ENCODE measurements around the gene EPHB1.
"Not testable (repeated sequence)": the region's sequence is repeated elsewhere in the genome, so short reads cannot be mapped to it uniquely, and the experiment has no call there.

EPHB1 gene

DNA sequence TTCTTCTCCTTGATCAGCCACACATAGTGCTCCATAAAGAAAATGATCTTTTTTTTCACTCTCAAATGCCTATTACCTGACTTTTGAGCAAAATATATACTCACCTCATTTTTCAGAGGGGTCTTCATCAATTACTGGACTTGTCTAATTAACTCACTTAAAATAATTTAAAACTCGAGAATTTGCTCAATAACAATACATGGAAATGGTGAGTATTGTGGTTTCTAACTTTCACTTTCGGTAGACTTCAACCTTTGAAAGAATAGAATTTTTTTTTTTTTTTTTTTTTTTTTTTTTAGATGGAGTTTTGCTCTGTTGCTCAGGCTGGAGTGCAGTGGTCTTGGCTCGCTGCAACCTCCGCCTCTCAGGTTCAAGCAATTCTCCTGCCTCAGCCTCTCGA, 17.7 kb upstream of the EPHB1 start:
- DNase-seq = no peak

DNA sequence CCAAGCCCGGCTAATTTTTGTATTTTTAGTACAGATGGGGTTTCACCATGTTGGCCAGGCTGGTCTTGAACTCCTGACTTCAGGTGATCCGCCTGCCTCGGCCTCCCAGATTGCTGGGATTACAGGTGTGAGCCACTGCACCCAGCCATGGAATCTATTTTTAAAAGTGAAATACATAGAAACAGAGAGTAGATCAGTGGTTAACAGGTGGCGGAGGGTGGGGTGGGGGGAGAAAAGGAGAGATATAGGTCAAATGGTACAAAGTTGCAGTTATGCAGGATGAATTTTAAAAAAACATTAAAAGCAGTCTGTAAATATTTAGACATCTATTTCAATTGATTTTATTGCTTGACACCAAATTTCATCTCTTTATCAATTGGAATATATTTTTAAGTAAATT, 6.8 kb upstream of the EPHB1 start:
- not testable (repeated sequence) for DNase-seq

DNA sequence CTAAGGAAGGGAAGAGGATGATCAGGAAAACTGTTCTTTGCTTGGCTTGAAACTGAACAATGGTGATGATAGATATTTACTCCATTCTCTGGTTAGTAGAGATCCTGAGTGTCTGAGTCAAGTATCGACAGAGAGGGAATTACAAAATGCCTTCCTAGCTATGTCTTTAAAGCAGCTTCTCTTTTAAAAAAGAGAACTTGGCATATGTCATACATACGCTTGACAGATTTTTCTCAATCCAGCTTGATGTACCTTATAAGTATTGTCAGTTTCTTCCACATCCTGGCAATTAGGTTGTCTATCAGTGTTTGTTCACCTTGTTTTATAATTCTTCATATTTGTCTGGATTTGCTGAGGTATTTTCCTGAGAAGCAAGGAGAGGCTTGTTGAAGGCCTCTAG, 5.0 kb upstream of the EPHB1 start:
- DNase-seq = no peak

DNA sequence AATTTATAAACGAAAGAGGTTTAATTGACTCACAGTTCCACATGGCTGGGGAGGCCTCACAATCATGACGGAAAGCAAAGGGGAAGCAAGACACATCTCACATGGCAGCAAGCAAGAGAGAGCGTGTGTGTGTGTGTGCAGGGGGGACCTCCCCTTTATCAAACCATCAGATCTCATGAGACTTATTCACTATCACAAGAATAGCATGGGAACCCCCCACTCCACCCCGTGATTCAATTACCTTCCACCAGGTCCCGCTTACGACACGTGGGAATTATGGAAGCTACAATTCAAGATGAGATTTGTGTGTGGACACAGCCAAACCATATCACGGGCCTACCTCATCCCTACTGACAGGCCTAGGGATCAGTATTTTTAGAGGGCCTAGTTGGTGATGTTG, 3.1 kb upstream of the EPHB1 start:
- DNase-seq = no peak

DNA sequence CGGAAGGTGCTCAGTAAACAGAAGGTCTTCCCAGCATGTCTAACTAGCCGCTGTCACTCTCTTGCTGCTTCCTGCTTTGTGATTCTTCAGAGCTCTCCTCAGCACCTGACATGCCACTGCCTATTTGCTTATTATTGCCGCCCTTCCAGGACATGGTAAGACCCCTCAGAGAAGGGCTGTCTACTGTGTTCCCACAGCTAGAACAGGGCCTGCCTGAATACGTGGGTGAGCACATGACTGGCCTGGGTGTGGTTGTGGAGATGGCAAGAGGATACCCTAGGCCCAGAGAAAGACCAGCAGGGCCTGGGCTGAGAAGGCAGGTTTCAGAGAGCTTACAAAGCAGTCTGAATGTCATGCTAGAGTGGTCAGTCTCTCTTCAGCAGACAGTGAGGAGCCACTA, 2.4 kb upstream of the EPHB1 start:
- DNase-seq = no peak

DNA sequence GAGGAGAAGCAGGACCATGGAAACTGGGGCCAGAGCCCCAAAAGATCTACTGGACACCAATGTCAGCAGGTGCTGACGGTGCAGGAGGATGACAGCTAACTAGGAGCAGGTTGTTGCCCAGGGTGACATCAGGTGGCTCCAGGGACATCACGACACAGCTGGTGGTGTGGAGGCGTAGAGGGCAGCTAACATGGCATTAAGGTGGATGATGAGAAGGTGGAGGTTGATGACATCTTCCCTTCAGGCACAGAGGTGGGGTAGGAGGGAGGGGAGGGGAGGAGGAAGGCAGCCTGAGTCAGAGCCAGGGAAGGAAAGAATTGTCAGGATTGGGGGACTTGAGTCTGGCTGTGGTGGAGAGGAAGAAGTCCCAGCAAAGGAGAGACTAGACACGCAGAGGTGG, 1.5 kb upstream of the EPHB1 start:
- DNase-seq = no peak

DNA sequence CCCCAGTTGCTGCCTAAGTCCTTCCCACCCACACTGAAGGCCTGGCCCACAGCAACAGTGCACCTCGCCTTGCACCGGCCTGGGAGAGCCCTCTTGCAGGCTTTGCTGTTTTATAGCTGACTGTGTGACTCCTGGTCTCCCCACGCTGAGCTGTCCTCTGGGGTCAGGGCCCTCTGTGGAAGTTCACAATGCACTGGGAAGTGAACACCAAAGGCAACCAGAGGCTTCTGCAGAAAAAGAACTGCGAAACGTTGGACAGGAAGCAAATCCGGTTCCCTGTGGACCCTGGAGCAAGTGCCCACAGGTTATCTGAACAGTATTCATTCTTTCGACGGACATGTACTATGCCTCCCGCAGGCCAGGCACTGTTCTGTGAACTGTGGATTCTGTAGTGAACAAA, 737 bp upstream of the EPHB1 start:
- no peak for DNase-seq

DNA sequence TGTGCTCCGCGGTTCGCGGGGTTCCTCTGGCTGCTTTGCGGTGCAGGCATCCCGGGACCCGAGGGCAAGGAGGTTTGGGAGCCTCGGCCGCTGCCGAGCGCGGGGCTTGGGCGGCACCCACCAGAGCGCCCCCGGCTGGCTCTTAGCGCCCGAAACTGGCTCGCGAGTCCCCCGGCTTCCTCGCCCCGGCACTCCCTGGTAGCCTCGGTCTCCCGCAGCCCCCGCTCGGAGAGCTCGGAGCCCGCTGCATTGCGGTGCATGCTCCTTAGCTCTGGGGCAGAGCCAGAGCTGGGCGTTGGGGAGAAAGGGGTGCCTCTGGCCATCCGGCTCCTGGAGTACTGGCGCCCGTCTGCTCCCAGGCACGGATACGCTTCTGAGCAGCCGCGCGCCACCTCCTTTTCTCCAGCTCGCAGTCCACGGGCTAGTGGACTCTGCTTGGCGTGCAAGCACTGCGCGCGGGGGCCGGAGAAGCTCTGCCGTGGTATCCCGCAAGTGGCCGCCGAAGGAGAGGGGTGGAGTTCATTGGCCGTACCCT, 753 bp downstream of the EPHB1 start:
- DNase-seq = no peak

DNA sequence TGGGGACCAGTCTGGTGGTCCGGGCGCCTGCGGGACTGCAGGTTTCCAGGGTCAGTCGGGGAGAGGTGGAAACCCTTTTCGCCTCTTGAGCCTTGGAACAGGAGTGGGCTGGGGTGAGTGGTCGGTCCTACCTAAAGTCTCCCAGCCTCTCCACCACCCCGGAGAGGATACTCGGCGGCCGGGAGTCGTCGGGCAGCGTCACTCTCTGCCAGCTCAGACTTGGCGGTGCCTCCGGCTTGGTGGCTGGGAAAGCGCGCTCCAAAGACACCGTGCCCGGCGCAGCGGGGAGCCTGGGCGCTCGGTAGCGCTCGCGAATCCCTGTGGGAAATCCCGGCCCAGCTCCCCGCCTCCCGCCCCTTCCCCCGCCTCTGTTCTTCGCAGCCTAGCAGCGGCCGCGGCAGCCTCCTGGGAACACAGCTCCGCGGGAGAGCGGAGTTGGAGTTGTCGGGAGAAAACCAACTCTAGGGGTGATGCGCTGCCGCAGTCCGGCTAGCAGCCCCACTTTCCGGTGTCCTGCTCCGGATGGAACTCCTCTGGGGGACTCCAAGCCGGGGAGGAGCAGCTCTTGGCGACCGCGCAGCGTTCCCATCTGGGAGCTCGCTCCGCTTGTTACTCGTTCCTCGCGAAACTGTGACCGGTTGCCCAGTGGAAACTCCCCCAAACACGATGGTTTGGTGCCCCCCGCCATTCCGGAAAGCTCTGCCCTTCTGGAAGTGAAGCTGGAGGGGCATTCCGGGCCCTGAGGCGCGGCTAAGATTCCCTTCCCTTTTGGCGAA, 1.4 kb downstream of the EPHB1 start:
- DNase-seq = no peak

DNA sequence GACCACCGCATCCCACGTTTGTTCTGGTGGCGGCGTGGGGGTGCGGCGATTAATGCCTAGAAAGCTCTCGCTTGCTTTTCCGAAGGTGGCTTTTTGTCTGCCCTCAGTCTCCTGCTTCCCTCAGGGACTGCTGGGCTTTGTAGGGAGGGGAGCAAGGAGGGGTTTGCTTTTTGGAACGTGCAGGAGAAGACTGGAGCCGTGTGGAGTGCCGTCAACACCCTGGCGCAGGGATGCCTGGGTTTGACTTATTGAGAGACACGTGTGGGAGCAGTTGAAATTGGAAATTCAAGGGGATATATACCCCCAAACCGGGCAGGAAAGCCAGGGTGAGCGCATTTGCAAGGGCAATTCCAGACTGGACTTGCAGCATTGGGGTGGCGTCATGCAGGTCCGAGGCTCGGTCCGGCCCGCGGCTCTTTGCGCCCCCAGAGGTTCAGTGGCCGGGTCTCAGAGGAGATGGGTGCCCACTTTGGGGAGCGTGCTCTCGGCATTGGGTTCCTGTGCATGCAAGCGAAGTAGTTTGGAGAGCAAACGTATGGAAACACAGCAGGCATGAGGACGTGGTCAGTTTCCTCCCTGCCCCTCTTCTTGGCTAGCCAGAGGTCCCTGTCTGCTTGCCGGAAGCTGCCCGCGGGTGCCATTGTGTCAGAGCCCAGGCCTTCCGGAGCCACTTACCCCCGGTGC, 2.1 kb downstream of the EPHB1 start:
- no peak for DNase-seq

DNA sequence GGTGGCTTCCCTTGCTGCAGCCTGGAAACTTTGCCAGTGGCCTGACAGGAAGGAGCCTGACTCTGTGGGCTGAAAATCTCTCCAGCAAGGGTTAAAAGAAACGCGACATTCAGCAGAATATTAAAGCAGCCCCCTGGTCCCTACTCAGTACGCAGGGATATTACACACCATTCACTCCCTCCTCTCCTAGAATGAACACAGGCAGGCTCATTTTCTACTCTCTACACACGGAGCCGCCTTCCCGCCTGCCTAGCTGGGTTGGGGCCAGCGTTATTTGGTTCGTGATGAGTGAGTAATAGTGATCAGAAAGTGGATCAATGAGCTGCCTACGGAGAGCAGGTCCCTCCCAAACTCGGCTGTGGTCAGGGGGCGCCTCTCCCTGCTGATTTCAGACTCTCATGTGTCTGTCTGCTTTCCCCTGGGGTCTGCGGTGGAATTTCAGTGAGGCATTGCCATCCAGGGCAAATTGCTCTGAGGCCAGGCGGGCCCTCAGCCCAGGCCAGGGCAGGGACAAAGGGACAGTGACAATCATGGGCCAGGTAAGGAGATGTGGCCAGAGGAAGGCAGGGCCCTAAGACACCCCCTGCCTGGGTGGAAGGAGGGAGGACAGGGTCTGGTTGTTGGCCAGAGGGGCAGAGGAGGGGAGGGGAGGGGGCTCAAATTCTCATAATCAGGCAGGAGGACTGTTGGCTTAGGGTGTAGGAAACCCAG, 2.8 kb downstream of the EPHB1 start:
- no peak for DNase-seq

DNA sequence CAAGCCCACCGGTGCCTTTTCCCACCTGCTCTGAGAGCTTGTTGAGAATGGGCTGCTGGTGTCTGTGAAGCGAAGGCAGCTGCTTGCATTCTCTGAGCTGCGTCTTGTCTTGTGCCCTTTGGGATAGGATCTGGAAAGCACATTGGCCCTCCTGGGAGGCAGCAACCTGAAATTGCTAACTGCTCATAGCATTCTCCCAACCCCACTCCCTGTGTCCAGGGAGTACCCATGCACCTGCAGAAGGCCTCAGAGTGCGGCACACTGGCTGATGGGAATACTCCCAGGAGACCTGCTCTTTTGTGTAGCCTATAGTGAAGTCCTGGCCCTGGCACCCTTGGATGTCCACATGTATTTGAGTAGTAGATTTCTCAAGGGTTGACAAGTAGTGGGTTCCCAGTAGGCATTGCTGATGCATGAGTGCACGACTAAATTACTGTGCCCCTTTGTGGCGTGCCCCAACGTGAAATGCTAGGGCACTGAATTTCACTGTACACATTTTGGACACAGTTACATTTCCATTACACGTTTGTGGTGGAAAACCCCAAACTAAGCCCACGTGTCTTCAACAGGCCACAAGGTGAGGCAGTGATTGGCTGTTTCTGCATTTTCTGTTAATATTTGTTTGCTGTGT, 3.7 kb downstream of the EPHB1 start:
- DNase-seq = no peak

DNA sequence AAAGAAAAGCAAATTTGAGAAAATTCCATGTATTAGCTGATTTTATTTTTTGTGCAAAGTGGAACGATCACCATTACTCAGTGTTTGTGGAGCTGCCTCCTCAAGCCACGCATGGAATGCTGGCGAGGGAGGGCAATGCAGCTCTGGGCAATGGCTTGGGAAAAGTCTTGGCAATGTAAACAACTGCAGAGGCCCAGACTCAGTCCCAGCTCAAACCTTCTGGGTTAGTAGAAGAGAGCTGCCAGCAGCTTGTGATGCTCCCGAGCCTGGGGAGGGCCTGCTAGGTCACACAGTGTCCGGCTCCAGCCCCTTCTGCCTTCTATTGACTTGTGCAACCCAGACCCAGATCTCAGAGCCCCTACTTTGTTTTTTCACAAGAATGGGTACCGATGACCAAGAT, 4.3 kb downstream of the EPHB1 start:
- no peak for DNase-seq

DNA sequence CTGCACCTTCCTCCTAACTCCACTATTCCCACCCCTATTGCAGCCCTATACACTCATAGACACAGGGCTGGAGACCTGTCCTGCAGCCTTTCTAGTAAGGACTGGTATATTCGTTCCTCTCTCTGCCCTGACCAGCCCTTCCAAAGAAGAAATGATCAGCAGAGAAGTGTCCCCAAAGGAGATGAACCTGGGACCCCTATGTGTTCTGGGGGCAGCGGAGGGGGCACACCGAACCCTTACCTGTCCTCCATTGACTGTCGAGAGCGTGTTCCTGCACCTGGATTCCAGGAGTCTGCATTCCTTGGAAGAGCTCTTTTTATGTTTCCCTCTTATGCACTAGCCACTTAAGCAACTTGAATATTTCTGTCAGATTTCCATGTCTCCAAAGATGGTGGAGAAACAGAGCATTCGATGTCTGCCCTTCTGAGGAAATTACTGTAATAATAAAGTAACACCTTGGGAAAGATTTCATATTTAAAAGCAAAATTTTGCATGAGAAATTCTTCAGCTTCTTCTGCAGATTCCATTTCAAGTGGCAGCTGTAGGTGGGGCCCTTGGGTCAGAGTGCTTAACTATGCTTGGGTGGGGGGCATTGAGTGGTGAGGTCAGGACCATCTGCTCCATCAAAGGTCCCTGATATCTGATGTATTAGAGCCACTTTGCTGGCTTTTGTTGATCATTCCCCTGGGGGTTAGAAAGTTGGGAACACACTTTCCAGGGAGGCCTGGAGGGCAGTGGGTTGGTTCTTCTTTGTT, 6.3 kb downstream of the EPHB1 start:
- DNase-seq = no peak

DNA sequence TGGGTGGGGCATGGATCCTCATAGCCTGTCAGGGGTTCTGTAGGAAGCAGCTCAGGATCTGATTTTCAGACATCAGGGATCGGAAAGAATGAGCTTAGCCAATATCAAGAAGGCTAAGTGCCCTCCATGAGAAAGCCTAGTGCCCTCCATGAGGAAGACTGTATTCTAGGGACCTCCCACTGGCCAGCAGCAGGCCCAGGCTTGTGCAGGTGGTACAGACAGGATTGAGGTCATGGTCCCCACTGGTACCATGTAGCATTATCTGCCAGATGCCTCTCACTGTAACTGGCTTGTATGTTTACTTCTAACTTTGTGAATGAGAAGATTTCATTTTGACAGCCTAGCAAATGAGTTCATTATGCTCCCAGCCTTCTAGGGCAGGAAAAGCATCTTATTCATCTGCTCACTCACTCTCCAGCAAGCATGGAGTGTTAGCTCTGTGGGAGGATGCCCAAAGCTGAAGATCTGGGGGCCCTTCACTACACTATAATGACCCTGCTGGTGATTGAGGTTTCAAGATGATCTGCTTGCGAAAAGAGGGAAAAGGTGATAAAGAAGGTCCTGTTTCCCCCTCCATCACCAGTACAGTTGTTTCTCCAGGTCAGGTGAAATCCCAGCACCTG, 7.5 kb downstream of the EPHB1 start:
- DNase-seq = no peak

DNA sequence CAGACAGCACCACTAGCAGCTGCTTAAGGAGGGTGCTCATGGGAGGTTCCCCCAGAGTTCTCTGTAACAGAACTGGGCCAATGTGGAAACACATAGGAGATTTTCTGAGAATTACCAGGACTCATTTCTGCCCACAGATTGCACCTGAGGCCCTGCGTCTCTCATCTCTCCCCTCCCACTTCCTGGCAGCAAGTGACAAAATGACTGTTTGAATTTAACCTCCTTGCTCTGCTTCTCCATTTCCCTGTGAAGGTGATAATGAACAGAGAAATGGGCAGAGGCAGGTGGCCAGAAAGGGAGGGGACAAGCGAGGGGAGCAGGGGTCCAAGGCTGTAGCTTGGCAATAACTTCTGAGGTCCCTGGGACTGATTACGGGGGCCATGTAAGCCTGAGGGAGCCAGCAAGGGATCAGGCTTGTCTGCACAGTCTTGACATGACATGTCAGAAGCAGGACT, 8.0 kb downstream of the EPHB1 start:
- peak; percentile 50 for DNase-seq

DNA sequence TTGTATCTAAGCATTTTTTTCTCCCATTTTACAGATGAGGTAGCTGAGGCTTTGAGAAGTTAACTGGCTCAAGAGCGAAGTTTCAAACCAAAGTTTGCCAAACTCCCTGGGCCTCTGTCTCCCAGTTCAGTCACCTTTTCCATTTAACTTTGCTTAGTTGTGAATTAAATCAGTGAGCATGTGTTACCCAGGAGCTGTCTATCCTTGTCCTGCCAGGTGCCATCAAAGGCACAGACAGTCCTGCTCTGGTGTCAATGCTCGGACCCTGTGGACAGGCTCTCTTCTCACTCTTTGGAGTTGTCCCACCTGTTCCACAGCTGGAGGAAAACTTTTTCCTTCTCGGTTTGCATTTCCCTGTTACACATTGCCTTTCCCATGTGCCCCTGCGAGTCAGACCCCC, 8.6 kb downstream of the EPHB1 start:
- DNase-seq = no peak

DNA sequence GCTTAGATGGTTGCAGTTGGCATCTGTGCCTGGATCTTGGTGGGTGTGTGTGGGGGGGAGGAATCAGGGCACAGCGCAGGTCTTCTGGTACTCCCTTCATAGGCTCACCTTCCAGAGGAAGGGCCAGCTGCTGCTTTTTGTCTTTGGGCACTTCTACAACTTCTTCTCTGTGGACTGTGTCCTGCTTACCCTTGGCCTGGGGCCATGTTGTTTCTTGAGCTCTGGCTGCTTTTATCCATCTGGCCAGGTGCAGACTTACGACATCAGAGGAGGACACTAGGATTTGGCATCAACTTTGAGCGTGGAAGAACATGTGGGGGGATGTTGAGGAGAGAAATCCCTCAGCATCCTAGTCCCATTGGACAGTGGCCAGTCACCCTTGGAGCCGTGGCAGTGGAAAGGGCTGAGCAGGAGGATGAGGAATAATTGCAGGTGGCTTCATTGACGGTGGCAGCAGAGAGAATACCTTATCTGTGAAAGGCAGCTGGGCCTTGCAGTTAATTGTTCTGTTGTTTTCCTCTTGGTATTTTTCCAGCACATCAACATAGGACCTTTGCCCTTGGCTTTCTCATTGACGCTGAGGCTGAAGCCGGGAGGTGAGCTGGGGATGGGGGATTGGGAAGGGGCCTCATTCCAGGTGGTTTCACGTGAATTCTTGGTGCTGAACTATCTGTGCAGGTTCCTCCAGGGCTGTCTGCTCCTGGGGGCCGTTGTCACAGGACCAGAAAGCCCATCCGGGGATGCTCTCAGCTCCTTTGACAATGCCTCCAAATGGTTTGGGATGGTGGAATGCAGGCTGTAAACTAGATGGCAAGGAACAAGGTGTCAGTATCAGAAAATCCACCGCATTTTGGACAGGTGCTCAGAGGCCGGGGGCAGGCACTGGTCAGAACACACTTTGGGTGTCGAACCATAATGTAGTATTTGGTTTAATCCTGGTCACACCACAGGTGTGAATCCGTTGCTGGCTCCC, 9.7 kb downstream of the EPHB1 start:
- no peak for DNase-seq

DNA sequence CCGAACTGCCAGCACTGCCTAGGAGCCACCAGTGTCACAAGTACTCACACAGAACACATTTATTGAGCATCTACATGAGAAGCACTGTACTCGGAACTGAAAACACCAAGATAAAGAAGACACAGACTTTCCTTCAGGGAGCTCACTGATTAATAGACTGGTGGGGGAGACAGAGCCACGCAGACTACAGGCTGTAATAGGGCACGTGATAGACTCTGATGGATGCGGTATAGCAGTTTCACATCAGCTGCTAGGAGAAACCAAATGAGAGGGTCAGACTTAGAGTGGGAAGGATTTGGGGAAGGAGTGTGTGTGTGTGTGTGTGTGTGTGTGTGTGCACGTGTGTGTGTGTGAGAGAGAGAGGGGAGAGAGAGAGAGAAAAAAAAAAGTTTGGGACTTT, 12.1 kb downstream of the EPHB1 start:
- DNase-seq = no peak

DNA sequence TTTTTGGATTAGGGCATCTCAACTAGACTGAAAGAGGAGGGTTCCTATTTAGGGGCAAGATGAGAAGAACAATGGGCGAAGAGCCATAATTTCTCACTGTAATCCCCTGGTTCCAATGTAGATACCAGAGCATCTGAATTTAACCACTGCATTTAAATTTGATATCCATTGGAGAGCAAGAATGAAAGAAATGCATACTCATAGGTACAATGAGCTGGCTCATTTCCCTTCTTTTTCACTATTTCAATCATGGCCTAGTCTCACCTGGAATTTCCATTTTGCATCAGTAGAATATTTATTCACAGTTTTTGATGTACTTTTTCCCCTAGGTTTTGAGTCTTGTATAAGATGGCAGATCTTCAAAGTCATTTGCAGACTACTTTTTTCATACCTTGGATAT, 13.8 kb downstream of the EPHB1 start:
- no peak for DNase-seq

All from activated CD4-positive, alpha-beta T cell treated with anti-CD3 and anti-CD28 coated beads for 48 hours (primary cell).